ENCODE measurements around the gene RPS28.
"Not testable (repeated sequence)": the region's sequence is repeated elsewhere in the genome, so short reads cannot be mapped to it uniquely, and the experiment has no call there.

Gene RPS28

GRCh38 chr19:8321067-8321985 lies at the start of gene RPS28, which contains the start of gene NDUFA7:
Gene RPS28 (plus strand): TSS chr19:8321496. CDS start chr19:8321531, 35 bp downstream.
Gene NDUFA7 (minus strand): TSS chr19:8321375. CDS start chr19:8321358, 17 bp downstream.
- DNase-seq: peak; percentile 97

GRCh38 chr19:8276508-8276907 lies 44.8 kb upstream of the RPS28 start:
- DNase-seq: not testable (repeated sequence)

- DNase-seq: not testable (repeated sequence)
Measured at GRCh38 chr19:8291337-8291736, 30.0 kb upstream of the RPS28 start.

DNA sequence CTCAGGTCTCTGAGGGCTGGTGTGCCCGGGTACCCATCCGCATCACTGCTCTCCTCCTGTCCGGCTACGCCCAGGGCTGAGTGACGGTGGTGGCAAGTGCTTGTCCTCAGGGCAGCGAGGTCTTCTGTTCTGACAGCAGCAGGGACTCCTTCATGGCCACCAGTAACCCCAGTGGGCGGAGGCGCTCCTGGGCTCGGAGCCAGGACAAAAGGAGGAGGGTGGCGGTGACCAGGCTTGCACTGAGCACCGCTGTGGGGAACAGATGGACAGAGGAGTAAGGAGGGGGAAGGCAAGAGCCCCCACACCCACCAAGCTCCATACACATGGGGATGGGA lies 19.0 kb upstream of the RPS28 start:
- DNase-seq: peak; percentile 3

GRCh38 chr19:8302734-8303133 lies 18.6 kb upstream of the RPS28 start:
- DNase-seq: no peak

DNA sequence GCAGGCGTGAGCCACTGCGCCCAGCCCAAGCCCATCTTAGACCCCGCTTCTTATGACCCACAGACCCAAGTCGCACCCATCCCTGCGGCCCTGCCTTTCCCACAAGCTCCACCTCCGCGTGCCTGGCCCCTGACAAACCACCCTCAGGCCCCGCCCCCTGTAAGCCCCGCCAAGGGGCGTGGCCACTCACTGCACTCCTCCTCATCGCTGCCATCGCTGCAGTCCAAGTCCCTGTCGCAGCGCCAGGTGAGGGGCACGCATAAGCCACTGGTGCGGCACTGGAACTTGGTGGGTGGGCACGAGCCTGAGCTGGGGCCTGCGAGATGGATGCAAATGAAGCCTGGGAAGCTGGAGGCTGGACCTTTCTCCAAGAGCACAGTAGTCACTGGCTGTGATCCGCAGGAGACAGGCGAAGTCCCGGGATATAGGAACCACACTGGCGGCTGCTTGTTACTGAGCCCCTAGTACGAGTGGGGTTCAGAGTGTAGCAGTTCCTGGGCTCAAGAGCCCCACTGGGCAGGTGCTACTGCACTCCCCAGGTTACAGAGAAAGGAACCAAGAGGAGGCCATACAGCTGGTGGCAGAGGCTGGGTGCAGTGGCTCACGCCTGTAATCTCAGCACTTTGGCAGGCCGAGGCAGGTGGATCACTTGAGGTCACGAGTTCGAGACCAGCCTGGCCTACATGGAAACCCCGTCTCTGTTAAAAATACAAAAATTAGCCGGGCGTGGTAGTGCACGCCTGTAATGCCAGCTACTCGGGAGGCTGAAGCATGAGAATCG lies 16.3 kb upstream of the RPS28 start:
- DNase-seq: peak; percentile 7

GRCh38 chr19:8305798-8306197 lies 15.5 kb upstream of the RPS28 start:
- no peak for DNase-seq

DNA sequence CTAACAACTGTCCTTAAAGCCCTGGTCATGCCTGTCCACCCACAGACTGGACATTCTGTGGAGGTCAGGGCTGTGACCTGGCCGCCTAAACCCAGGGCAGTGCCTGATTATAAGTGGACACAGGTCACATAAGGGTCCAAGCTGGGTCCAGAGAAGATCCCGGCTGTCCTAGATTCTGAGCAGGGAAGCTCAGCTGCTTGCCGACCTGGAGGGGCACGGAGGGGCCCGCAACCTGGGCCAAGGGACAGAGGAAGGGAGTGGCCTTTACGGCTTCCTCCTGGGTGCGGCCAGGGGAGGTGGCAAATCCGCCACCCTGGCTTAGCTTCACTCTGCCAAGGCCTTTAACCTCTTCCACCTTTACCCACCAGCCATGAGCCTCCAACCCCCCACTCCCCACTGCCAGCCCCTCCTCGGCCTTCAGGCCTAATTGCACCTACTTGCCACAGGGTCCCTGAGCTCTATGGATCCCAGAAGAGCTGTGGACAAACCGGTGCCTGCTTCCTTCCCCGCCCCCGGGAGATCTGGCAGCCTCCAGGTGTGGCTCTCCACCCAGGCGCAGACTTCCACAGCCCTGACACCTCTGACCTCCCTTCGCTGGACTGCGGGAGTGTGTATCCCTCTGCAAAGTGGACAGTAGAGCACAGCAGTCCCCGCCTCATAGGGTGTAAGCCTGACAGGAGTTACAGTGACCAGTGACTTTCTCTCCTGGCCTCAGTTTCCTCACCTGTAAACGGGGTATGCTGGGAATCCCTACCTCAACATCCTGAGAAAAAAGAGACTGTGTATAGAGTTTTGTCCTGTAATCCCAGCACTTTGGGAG lies 14.9 kb upstream of the RPS28 start:
- DNase-seq: peak; percentile 6

DNA sequence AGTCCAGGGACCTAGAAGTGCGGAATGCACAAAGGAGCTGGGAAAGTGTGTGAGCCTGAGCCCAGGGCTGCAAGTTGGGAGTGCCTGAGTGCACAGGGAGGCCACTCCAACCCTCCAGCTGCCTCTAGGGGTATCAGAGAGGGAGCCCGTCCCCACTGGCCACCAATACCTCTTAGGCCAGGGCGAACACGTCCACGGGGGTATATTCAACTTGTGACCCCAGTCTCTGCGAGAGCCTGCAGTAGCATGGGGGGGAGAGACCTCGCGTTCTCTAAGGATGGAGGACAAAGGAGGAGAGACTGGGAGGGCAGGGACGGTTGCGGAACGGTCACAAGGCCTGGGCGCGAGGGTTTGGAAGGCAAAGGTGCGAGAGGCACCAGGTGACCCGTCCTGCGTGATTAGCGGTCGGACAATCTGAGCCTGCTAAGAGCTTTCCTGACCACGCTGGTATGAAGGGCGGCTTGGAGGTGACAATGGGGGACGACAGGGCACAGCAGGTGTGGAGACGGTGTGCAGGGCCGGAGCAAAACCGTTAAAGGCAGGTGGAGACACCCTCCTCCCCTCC lies 13.8 kb upstream of the RPS28 start:
- DNase-seq: no peak

- DNase-seq: peak; percentile 75
Measured at GRCh38 chr19:8307965-8308866, 13.1 kb upstream of the RPS28 start, which contains the start of gene CD320. Gene CD320 (minus strand): TSS chr19:8308358. CDS start chr19:8308290, 68 bp downstream.

GRCh38 chr19:8308891-8309291 lies 12.4 kb upstream of the RPS28 start:
- DNase-seq: no peak

DNA sequence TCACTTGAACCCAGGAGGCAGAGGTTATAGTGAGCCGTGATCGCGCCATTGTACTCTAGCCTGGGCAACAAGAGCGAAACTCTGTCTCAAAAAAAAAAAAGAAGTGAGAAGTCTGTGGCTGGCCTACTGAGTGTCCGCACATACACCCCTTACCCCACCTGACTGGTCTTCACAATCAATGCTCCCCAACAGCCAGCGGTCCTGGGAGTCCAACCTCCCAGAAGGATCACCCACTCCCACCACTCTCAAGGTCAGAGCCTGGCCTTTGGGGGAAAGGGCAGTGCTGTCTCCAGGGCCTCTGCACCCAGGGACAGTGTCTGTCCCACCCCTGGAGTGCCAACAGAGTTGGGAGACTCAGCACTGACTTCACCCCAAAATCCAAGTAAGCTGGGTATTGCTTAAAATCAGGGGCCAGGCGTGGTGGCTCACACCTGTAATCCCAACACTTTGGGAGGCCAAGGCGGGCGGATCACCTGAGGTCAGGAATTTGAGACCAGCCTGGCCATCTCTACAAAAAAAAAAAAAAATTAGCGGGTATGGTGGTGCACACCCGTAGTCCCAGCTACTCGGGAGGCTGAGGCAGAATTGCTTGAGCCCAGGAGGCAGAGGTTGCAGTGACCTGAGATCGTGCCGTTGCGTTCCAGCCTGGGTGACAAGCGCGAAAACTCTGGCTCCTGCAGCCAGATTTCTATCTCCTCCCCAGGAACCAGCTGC lies 10.8 kb upstream of the RPS28 start:
- DNase-seq: no peak

- DNase-seq: no peak
Measured at GRCh38 chr19:8311461-8312260, 9.6 kb upstream of the RPS28 start.

GRCh38 chr19:8314981-8315640 lies 6.2 kb upstream of the RPS28 start:
- DNase-seq: not testable (repeated sequence)

DNA sequence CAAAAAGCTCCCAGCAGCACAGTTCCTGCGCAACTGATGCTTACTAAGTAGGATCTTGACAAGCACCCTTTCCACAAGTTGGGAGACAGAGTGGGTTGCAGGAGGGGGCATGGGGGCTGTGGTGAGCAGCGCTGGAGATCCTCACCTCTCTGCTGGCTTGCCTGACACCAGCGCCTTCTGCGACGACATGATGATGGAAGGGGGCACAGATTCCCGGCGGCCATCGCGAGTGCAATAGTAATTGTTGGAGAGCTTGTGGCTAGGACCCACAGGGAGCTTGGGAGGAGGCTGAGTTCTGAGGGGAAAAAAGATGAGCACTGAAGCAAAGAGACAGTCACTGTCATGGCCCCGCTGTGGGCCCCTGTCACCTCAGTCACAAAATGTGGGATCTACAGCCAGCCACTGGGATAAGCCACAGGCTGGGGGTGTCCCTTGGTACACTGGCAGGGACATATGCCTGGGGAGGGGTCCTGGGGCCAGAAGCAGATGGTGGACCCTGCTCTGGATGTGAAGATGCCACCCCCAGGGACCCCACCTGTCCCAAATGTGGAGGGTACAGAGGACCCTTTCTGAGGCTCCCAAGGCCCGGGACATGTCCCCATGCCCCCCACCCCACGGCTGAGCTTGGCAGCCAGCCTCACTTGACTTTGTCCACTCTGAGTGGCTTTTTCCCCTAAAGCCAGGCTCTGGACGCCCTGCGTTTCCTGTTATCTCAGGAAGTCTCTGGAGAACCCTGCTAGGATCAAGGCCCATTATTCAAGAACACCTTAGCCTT lies 4.8 kb upstream of the RPS28 start:
- no peak for DNase-seq

DNA sequence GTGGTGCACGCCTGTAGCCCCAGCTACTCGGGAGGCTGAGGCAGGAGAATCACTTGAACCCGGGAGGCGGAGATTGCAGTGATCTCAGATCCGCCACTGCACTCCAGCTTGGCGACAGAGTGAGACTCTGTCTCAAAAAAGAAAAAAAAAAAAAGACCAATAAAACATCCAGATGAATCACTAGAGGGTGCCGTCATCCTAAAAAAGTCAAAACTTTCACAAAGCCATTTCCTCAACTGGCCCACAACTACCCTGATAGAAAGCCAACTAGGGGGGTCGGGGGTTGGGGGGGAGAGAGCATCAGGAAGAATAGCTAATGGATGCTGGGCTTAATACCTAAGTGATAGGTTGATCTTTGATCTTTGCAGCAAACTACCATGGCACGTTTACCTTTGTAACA lies 2.5 kb upstream of the RPS28 start:
- DNase-seq: not testable (repeated sequence)

- DNase-seq: no peak
Measured at GRCh38 chr19:8319807-8320520, 1.3 kb upstream of the RPS28 start.

DNA sequence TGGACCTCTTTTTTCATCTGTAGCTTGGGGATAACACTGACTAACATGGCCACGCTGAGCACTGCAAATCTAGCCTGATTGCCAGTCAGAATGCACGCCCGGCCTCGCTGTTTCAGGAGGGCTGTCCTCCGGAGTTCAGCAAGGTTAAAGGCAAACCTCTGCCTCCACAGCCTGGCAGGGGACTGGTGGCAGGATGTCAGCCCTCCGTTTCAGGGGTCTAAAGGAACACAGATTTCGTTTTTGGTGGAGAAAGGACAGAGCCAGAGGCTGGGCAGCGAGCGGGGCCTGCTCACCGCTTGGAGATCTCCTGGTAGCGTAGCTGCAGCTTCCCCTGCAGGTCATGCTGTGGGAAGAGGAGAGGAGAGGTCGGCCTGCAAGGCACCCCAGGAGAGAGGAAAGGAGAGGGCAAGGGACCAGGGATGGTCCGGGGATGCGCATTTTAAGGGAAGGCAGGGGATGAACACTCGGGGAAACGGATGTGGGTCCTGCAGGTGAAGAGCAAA lies 681 bp upstream of the RPS28 start:
- DNase-seq: no peak

Measured in activated CD4-positive, alpha-beta T cell treated with anti-CD3 and anti-CD28 coated beads for 1 hour (primary cell).